Gastroesophageal sphincter (tissue), 3 donors: ENCODE results near the gene MAN2A1.

Source experiments
- POLR2AphosphoS5 ChIP-seq: sonication (generic); formaldehyde crosslinking; IDR thresholded peaks from one replicate; pipeline ENCODE4 v1.6.1; 2017; ENCODE audit warnings: antibody characterized with exemption
- TF ChIP-seq, protein P1 (sequence below), 4 experiments: fragments of 200-600 bp in 2 of 4; fragments of 450-650 bp in 2 of 4; sonication (generic) in 1 of 4; IDR thresholded peaks; one replicate each; pipeline ENCODE4 v1.5.1; 2017 to 2019; ENCODE audit warnings: antibody characterized with exemption in 4 of 4, mild to moderate bottlenecking in 2 of 4, moderate library complexity in 2 of 4

DNA sequence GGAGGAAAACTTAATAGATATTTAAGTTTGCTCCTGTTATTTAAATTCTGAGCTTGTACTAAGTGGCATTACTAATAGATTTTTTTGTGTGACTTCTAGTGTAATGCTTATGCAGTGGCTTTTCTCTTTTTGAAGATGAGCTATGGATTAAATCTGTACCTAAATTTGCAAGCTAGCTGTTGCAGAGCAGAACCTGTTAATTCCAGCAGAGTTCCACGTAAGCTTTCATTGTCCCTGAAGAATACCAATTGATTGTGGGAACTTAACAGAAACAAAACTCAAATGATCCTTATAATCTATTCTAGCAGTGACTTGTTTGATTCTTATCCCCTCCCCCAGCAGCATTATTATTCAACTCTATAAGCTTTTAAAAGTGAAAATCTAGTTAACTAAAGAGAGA lies 51.7 kb downstream of the MAN2A1 start:
- TF ChIP-seq POLR2AphosphoS5: no peak
- TF ChIP-seq, protein P1, sequence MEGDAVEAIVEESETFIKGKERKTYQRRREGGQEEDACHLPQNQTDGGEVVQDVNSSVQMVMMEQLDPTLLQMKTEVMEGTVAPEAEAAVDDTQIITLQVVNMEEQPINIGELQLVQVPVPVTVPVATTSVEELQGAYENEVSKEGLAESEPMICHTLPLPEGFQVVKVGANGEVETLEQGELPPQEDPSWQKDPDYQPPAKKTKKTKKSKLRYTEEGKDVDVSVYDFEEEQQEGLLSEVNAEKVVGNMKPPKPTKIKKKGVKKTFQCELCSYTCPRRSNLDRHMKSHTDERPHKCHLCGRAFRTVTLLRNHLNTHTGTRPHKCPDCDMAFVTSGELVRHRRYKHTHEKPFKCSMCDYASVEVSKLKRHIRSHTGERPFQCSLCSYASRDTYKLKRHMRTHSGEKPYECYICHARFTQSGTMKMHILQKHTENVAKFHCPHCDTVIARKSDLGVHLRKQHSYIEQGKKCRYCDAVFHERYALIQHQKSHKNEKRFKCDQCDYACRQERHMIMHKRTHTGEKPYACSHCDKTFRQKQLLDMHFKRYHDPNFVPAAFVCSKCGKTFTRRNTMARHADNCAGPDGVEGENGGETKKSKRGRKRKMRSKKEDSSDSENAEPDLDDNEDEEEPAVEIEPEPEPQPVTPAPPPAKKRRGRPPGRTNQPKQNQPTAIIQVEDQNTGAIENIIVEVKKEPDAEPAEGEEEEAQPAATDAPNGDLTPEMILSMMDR (IDR thresholded peaks at IDR 0.05): no peak
